Erythroblast (primary cell): ENCODE results near the gene PGA5.

ENCODE experiments used
- GATA1 ChIP-seq: IDR thresholded peaks from 2 replicates; pipeline ENCODE4 v1.6.1; 2011; ENCODE audit warnings: low read depth, mild to moderate bottlenecking, control low read depth, low read length, moderate library complexity
- POLR2A ChIP-seq: IDR thresholded peaks from 2 replicates; pipeline ENCODE4 v1.6.1; 2011; ENCODE audit warnings: mild to moderate bottlenecking, low read length

DNA sequence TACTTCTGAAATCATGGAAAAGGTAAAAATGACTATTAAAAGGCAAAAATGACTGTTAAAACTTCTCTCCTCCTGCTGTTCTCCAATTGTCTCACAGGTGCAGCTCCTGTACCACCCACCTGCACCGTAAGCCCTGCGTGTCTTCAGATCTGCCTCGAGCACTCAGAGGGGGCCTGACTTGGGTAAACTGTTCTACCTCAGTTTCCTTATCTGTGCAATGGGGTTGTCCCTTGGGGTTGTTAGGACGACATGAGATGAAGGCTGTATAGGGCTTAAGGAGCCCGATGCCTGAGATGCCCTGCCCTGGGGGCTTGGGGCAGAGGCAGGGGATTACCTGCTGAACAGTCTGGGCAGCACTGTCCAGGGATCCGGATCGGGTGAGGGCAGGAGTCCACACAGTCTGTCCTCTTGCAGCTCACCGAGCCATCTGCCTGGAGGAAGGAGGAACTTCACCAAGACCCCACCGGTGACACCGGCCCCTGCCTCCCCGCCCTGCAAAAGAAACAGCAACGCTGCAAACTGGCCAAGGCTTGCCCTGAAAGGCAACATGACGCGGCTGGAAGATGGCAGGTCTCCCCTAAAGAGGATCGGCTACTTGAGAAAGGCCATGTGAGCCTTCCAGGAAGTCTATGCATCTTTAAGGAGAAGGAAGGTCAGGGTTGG is 27.7 kb downstream of the PGA5 start:
- TF ChIP-seq POLR2A (no peak), GATA1 (no peak)
